Measurements from ENCODE around the gene ZNF480.
"Not testable (repeated sequence)": the region's sequence is repeated elsewhere in the genome, so short reads cannot be mapped to it uniquely, and the experiment has no call there.

Gene ZNF480

GRCh38 chr19:52296773-52297600 lies at the start of gene ZNF480:
Gene ZNF480 (plus strand): TSS chr19:52297169. CDS start chr19:52300413, 3,244 bp downstream.
- peak; percentile 84 to 89 for DNase-seq
- Histone ChIP-seq H3K4me3 (peak within 1 kb of the TSS; percentile 83 to 96), H3K27ac (peak within 1 kb of the TSS; percentile 96 to 97), H3K9me3 (peaks cover 0 to 4% (median 2%) of the 10 kb centered on the region in 3 donors), H3K36me3 (peaks cover 21 to 42% (median 30%) of the 10 kb centered on the region in 3 donors), H3K27me3 (no peaks in the 10 kb centered on the region), H3K4me1 (peaks cover 0 to 15% (median 9%) of the 10 kb centered on the region in 4 donors)
- TF ChIP-seq CTCF (IDR thresholded peaks at IDR 0.05) = peak in 1 of 2 experiments; percentile 12
- intact Hi-C loops (cut with DNase I; ENCODE audit: low total_unique reads) = no loop called here

GRCh38 chr19:52248241-52248640 lies 48.7 kb upstream of the ZNF480 start:
- TF ChIP-seq CTCF (IDR thresholded peaks at IDR 0.05) = peak; percentile 34 to 54
- H3K27me3 ChIP-seq = no peaks in the 10 kb centered on the region
- no peak overlapping the region for H3K27ac ChIP-seq
- no peaks in the 10 kb centered on the region for H3K4me1 ChIP-seq
- no peaks in the 10 kb centered on the region for H3K36me3 ChIP-seq
- intact Hi-C loops (cut with DNase I; ENCODE audit: low total_unique reads) = no loop called here
- peak in 1 of 2 donors; percentile 56 for DNase-seq
- no peaks in the 10 kb centered on the region for H3K9me3 ChIP-seq
- H3K4me3 ChIP-seq = no peak overlapping the region

- H3K27ac ChIP-seq = no peak overlapping the region
- no peaks in the 10 kb centered on the region for H3K36me3 ChIP-seq
- no peak for TF ChIP-seq CTCF (IDR thresholded peaks at IDR 0.05)
- no peaks in the 10 kb centered on the region for H3K9me3 ChIP-seq
- intact Hi-C loops (cut with DNase I; ENCODE audit: low total_unique reads) = no loop called here
- no peak for DNase-seq
- no peaks in the 10 kb centered on the region for H3K4me1 ChIP-seq
- H3K27me3 ChIP-seq = no peaks in the 10 kb centered on the region
- H3K4me3 ChIP-seq = no peak overlapping the region
Measured at GRCh38 chr19:52258426-52258825, 38.5 kb upstream of the ZNF480 start.

GRCh38 chr19:52265556-52265955 lies 31.4 kb upstream of the ZNF480 start:
- H3K4me3 ChIP-seq; DNase-seq; intact Hi-C loops (cut with DNase I; ENCODE audit: low total_unique reads); H3K27ac ChIP-seq; H3K27me3 ChIP-seq; H3K4me1 ChIP-seq; H3K36me3 ChIP-seq; H3K9me3 ChIP-seq: not testable (repeated sequence)

- peaks cover 0 to 8% (median 7%) of the 10 kb centered on the region in 3 donors for H3K36me3 ChIP-seq
- peaks cover 0 to 28% (median 19%) of the 10 kb centered on the region in 4 donors for H3K4me1 ChIP-seq
- no peaks in the 10 kb centered on the region for H3K9me3 ChIP-seq
- intact Hi-C loops (cut with DNase I; ENCODE audit: low total_unique reads) = loop anchor here (10.0 kb wide), 1 partner anchor 355 kb away; no protein-coding TSS in a partner anchor
- peak within 1 kb of the TSS; percentile 99 for H3K27ac ChIP-seq
- peak within 1 kb of the TSS; percentile 93 to 96 for H3K4me3 ChIP-seq
- TF ChIP-seq CTCF (IDR thresholded peaks at IDR 0.05) = no peak
- peak; percentile 98 to 99 for DNase-seq
- H3K27me3 ChIP-seq = no peaks in the 10 kb centered on the region
Measured at GRCh38 chr19:52269338-52270261, 27.4 kb upstream of the ZNF480 start, which contains the start of gene ZNF766. Gene ZNF766 (plus strand): TSS chr19:52269587. CDS start chr19:52269614, 27 bp downstream.

All from tibial artery (tissue), 4 donors.